ENCODE data around the gene WRAP73. TPM values are rescaled to one million over a fixed set of nuclear protein-coding genes. Genes with fewer than 3 reads are reported as not detected.
A peak's percentile ranks its signal among the peaks of the same experiment; 100 is the strongest.

WRAP73 gene
- total RNA-seq, 1 donor from 2014 or later: 26.7 TPM

- no peak for TF ChIP-seq CTCF (conservative IDR thresholded peaks at IDR 0.05)
Observed at GRCh38 chr1:3656450-3657095, 6.7 kb upstream of the WRAP73 start.

GRCh38 chr1:3654549-3655281, 4.8 kb upstream of the WRAP73 start:
- peaks cover 77% of the 10 kb centered on the region for H3K27me3 Mint-ChIP-seq

More at GRCh38 chr1:3656450-3657095, 6.7 kb upstream of the WRAP73 start:
- H3K4me3 Mint-ChIP-seq: no peak overlapping the region
- no peak overlapping the region for H3K27ac Mint-ChIP-seq
- peaks cover 70% of the 10 kb centered on the region for H3K27me3 Mint-ChIP-seq
- no peaks in the 10 kb centered on the region for H3K9me3 Mint-ChIP-seq
- no peaks in the 10 kb centered on the region for H3K36me3 Mint-ChIP-seq
- peaks cover 5% of the 10 kb centered on the region for H3K4me1 Mint-ChIP-seq (ENCODE audit: unreplicated experiment)
- no peak for DNase-seq (ENCODE audit: extremely low spot score, unreplicated experiment)

GRCh38 chr1:3653286-3653618, 3.3 kb upstream of the WRAP73 start:
- Mint-ChIP-seq H3K27me3 (peaks cover 68% of the 10 kb centered on the region), H3K4me1 (ENCODE audit: unreplicated experiment) (peaks cover 8% of the 10 kb centered on the region), H3K27ac (no peak overlapping the region), H3K4me3 (peak overlapping the region; percentile 57), H3K9me3 (no peaks in the 10 kb centered on the region), H3K36me3 (no peaks in the 10 kb centered on the region)
- no peak for TF ChIP-seq CTCF (conservative IDR thresholded peaks at IDR 0.05)
- DNase-seq (ENCODE audit: extremely low spot score, unreplicated experiment): no peak

More at GRCh38 chr1:3654549-3655281, 4.8 kb upstream of the WRAP73 start:
- DNase-seq (ENCODE audit: extremely low spot score, unreplicated experiment): no peak
- no peak overlapping the region for H3K4me3 Mint-ChIP-seq
- no peaks in the 10 kb centered on the region for H3K36me3 Mint-ChIP-seq
- no peak overlapping the region for H3K27ac Mint-ChIP-seq
- H3K9me3 Mint-ChIP-seq: no peaks in the 10 kb centered on the region
- TF ChIP-seq CTCF (conservative IDR thresholded peaks at IDR 0.05): no peak
- H3K4me1 Mint-ChIP-seq (ENCODE audit: unreplicated experiment): peaks cover 5% of the 10 kb centered on the region

GRCh38 chr1:3652548-3653285, 2.8 kb upstream of the WRAP73 start:
- TF ChIP-seq CTCF (conservative IDR thresholded peaks at IDR 0.05): no peak
- Mint-ChIP-seq H3K36me3 (no peaks in the 10 kb centered on the region), H3K4me1 (ENCODE audit: unreplicated experiment) (peaks cover 8% of the 10 kb centered on the region), H3K27me3 (peaks cover 63% of the 10 kb centered on the region), H3K9me3 (no peaks in the 10 kb centered on the region), H3K4me3 (peak overlapping the region; percentile 57), H3K27ac (no peak overlapping the region)
- no peak for DNase-seq (ENCODE audit: extremely low spot score, unreplicated experiment)

GRCh38 chr1:3651930-3652547, 2.1 kb upstream of the WRAP73 start, which contains the start of gene TP73:
TP73 (plus strand) TSS chr1:3652516; CDS start chr1:3682366, 29,850 bp downstream.
- H3K27me3 Mint-ChIP-seq: peaks cover 56% of the 10 kb centered on the region
- peaks cover 8% of the 10 kb centered on the region for H3K4me1 Mint-ChIP-seq (ENCODE audit: unreplicated experiment)
- H3K9me3 Mint-ChIP-seq: no peaks in the 10 kb centered on the region
- no peak for TF ChIP-seq CTCF (conservative IDR thresholded peaks at IDR 0.05)
- no peaks in the 10 kb centered on the region for H3K36me3 Mint-ChIP-seq
- H3K4me3 Mint-ChIP-seq: peak within 1 kb of the TSS; percentile 57
- H3K27ac Mint-ChIP-seq: no peak within 1 kb of the TSS
- DNase-seq (ENCODE audit: extremely low spot score, unreplicated experiment): no peak
